Measurements from ENCODE around the gene CPSF3. TPM values are rescaled to one million over a fixed set of nuclear protein-coding genes. Genes with fewer than 3 reads are reported as not detected.

CPSF3 gene
- total RNA-seq, 1 experiment from 2014 or later, result 95.5 TPM

DNA sequence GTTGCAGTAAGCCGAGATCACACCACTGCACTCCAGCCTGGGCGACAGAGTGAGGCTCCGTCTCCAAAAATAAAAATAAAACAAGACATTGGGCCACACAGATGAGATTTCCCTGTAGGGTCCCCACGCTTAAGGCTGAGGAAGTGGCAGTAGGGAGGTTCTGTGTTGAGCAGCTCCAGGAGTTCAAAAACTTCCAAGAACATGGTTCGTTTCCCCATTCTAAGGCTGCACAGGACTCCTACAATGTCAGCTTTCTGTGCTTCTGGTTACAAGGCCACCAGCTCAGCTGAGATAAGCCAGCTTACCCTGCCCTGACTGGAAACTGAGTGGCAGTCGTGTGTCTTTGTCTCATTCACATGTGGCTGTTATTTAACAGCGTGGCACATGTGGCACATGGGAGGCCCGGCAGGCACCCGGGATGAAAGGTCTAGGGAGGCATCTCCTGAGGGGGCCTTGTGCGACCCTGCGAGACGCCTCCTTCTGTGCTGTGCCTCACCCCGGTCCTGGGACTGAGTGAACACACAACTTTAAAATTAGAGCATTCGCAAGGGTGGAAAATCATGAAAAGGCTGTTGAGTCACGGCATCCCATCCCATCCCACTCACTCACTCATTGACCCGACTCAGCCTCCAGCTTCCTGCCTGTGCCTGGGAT, 7.8 kb upstream of the CPSF3 start:
- no peak overlapping the region for H2BK5ac ChIP-seq (ENCODE audit: insufficient read length, low read length)
- no CpG with 5 or more reads among the region's 16 CpGs for WGBS (ENCODE audit: extremely low coverage, insufficient read length, low lambda C conversion rate)
- no peak overlapping the region for H2BK20ac ChIP-seq (ENCODE audit: low read depth, low read length, poor library complexity, severe bottlenecking)
- H4K20me1 ChIP-seq (ENCODE audit: control insufficient read depth, insufficient read depth, insufficient read length), result no peaks in the 10 kb centered on the region
- H3K18ac ChIP-seq (ENCODE audit: insufficient read length, low read depth, low read length), result no peak overlapping the region
- H3T11ph ChIP-seq (ENCODE audit: low read length), result no peak overlapping the region
- H3K36me3 Mint-ChIP-seq (ENCODE audit: insufficient read depth in 1 of 3, low read depth in 3 of 3), result peaks cover 0 to 14% (median 6%) of the 10 kb centered on the region in 3 experiments; a peak in 6 of 7 replicates
- H4K8ac ChIP-seq (replicated peaks; ENCODE audit: insufficient read length, low read depth, low read length), result no peak overlapping the region
- H3K9me3 ChIP-seq (ENCODE audit: control insufficient read depth, low read depth, low read length), result no peaks in the 10 kb centered on the region
- no peak overlapping the region for H2BK120ac ChIP-seq (ENCODE audit: low read depth, low read length, poor library complexity, severe bottlenecking)
- no peak overlapping the region for H3K27ac ChIP-seq (ENCODE audit: insufficient read length, low read depth, low read length)
- H3K4me2 ChIP-seq (ENCODE audit: insufficient read depth, insufficient read length, low read length), result no peak overlapping the region
- no peak overlapping the region for H3K4me3 Mint-ChIP-seq
- no peaks in the 10 kb centered on the region for H3K4me1 Mint-ChIP-seq
- H3K4me1 ChIP-seq (ENCODE audit: insufficient read depth, low read length), result no peaks in the 10 kb centered on the region
- no peaks in the 10 kb centered on the region for H3K27me3 Mint-ChIP-seq (ENCODE audit: low read depth)
- H3K27ac Mint-ChIP-seq, result no peak overlapping the region
- H3K79me2 ChIP-seq (ENCODE audit: insufficient read depth, low read length), result no peaks in the 10 kb centered on the region
- no peaks in the 10 kb centered on the region for H3K9me3 Mint-ChIP-seq
- no peak overlapping the region for H2BK12ac ChIP-seq (ENCODE audit: insufficient read length, low read depth, low read length)
- no peak overlapping the region for H2AFZ ChIP-seq (ENCODE audit: low read length)
- H2BK15ac ChIP-seq (ENCODE audit: low read depth, low read length), result no peak overlapping the region
- H3K79me1 ChIP-seq (ENCODE audit: insufficient read depth, low read depth, low read length, poor library complexity, severe bottlenecking), result no peaks in the 10 kb centered on the region
- no peak for DNase-seq
- H3K14ac ChIP-seq (ENCODE audit: insufficient read depth, low read length), result no peak overlapping the region
- no peak overlapping the region for H3K4ac ChIP-seq (ENCODE audit: low read depth, low read length)
- H3K9ac ChIP-seq (ENCODE audit: extremely low read depth, insufficient read length, low read length), result no peak overlapping the region
- no peak overlapping the region for H2AK5ac ChIP-seq (ENCODE audit: insufficient read length, low read length)
- H4K91ac ChIP-seq (ENCODE audit: insufficient read length, low read depth, low read length), result no peak overlapping the region
- no peak overlapping the region for H3K56ac ChIP-seq (ENCODE audit: insufficient read length, low read depth, low read length)
- no peak overlapping the region for H3K23ac ChIP-seq (ENCODE audit: insufficient read length, low read depth, low read length)
- no peaks in the 10 kb centered on the region for H3K23me2 ChIP-seq (ENCODE audit: insufficient read length, low read depth, low read length, poor library complexity, severe bottlenecking)
- TF ChIP-seq, protein P1, sequence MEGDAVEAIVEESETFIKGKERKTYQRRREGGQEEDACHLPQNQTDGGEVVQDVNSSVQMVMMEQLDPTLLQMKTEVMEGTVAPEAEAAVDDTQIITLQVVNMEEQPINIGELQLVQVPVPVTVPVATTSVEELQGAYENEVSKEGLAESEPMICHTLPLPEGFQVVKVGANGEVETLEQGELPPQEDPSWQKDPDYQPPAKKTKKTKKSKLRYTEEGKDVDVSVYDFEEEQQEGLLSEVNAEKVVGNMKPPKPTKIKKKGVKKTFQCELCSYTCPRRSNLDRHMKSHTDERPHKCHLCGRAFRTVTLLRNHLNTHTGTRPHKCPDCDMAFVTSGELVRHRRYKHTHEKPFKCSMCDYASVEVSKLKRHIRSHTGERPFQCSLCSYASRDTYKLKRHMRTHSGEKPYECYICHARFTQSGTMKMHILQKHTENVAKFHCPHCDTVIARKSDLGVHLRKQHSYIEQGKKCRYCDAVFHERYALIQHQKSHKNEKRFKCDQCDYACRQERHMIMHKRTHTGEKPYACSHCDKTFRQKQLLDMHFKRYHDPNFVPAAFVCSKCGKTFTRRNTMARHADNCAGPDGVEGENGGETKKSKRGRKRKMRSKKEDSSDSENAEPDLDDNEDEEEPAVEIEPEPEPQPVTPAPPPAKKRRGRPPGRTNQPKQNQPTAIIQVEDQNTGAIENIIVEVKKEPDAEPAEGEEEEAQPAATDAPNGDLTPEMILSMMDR (conservative IDR thresholded peaks at IDR 0.05), result no peak
- no peak overlapping the region for H4K5ac ChIP-seq (ENCODE audit: insufficient read length, low read depth, low read length)
- H3K27me3 ChIP-seq (ENCODE audit: insufficient read depth, low read length), result no peaks in the 10 kb centered on the region
